Measurements from ENCODE around the gene TESPA1.
A peak's percentile ranks its signal among the peaks of the same experiment; 100 is the strongest.
"Not testable (repeated sequence)": the region's sequence is repeated elsewhere in the genome, so short reads cannot be mapped to it uniquely, and the experiment has no call there.

The TESPA1 gene

GRCh38 chr12:54954801-54955200, 29.8 kb downstream of the TESPA1 start:
- in situ Hi-C loops (cut with HindIII; ENCODE audit: low pct_unique_long_range_greater_than_20kb, low sequenced_read_pairs) = no loop called here
- TF ChIP-seq JUND (IDR thresholded peaks at IDR 0.05; ENCODE audit: low read depth) = no peak
- no peak for DNase-seq (ENCODE audit: low read depth in 1 of 2, low spot score in 1 of 2)

DNA sequence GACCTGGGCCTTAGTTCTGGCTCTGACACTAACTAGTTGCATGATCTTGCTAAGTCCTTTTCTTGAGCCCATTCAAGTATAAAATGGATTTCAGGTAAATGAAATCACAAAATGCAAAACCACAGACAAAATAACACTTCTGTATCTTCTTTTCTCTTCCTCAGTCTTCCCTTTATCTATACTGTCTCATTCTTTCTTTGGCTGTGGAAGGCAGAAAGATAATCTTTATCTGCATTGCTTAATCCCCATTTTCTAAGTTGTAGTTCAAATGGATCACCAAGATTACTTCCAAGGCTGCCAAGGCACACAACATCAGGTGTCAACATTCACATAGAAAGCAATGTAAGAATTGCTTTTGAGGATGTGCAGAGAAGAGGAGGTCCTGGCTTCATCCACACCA, 30.3 kb downstream of the TESPA1 start:
- no peak for DNase-seq (ENCODE audit: low read depth in 1 of 2, low spot score in 1 of 2)
- in situ Hi-C loops (cut with HindIII; ENCODE audit: low pct_unique_long_range_greater_than_20kb, low sequenced_read_pairs) = no loop called here
- no peak for TF ChIP-seq JUND (IDR thresholded peaks at IDR 0.05; ENCODE audit: low read depth)

- DNase-seq (ENCODE audit: low read depth in 1 of 2, low spot score in 1 of 2) = no peak
- in situ Hi-C loops (cut with HindIII; ENCODE audit: low pct_unique_long_range_greater_than_20kb, low sequenced_read_pairs) = no loop called here
- TF ChIP-seq JUND (IDR thresholded peaks at IDR 0.05; ENCODE audit: low read depth) = no peak
Observed at GRCh38 chr12:54950071-54950727, 34.4 kb downstream of the TESPA1 start.

- DNase-seq (ENCODE audit: low read depth in 1 of 2, low spot score in 1 of 2) = no peak
- TF ChIP-seq JUND (IDR thresholded peaks at IDR 0.05; ENCODE audit: low read depth) = no peak
- in situ Hi-C loops (cut with HindIII; ENCODE audit: low pct_unique_long_range_greater_than_20kb, low sequenced_read_pairs) = no loop called here
Observed at GRCh38 chr12:54949073-54949711, 35.4 kb downstream of the TESPA1 start.

GRCh38 chr12:54948171-54948570, 36.4 kb downstream of the TESPA1 start:
- TF ChIP-seq JUND (IDR thresholded peaks at IDR 0.05; ENCODE audit: low read depth) = no peak
- DNase-seq (ENCODE audit: low read depth in 1 of 2, low spot score in 1 of 2) = no peak
- in situ Hi-C loops (cut with HindIII; ENCODE audit: low pct_unique_long_range_greater_than_20kb, low sequenced_read_pairs) = no loop called here

DNA sequence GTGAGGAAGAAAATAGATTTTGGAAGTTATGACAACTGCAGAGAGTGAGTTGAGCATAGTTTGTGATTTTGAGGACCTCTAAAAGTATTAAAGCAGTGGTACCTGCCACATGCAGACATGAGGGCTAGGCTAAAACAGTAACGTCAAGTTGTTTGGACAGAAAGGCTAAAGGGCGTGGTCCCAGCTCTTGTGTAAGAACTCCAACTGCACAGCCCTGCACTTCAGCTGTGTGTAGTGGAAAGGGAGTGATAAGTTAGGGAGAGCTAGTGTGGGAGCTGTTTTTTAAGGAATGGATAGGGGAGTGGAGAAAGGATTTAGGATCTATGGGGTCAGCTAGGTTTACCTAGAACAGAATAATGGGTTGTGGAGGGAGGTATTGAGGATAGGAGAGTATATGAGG, 39.5 kb downstream of the TESPA1 start:
- in situ Hi-C loops (cut with HindIII; ENCODE audit: low pct_unique_long_range_greater_than_20kb, low sequenced_read_pairs) = no loop called here
- DNase-seq (ENCODE audit: low read depth in 1 of 2, low spot score in 1 of 2) = no peak
- TF ChIP-seq JUND (IDR thresholded peaks at IDR 0.05; ENCODE audit: low read depth) = no peak

- DNase-seq (ENCODE audit: low read depth in 1 of 2, low spot score in 1 of 2); in situ Hi-C loops (cut with HindIII; ENCODE audit: low pct_unique_long_range_greater_than_20kb, low sequenced_read_pairs): not testable (repeated sequence)
Observed at GRCh38 chr12:54943292-54943691, 41.3 kb downstream of the TESPA1 start.

DNA sequence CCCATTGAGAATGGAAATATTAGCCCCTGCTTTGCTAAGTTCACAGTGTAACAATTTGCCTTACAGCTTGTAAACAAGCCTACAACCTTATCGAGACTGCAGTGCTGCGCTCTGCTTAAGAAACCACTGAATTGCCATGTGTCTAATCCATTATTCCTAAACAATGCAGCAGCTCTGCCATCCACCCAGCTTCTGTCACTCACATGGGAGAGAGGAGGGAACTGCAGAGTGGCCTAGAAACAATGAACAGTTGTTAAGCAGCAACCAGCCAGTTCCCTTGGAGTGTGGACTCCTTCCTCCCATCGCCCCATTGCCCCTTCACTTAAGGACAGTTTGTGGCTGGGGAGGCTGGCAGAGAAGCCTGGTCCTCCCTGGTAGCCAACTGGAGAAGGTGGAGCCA, 42.9 kb downstream of the TESPA1 start:
- DNase-seq (ENCODE audit: low read depth in 1 of 2, low spot score in 1 of 2) = no peak
- TF ChIP-seq JUND (IDR thresholded peaks at IDR 0.05; ENCODE audit: low read depth) = no peak
- in situ Hi-C loops (cut with HindIII; ENCODE audit: low pct_unique_long_range_greater_than_20kb, low sequenced_read_pairs) = no loop called here

- DNase-seq (ENCODE audit: low read depth in 1 of 2, low spot score in 1 of 2) = no peak
- no peak for TF ChIP-seq JUND (IDR thresholded peaks at IDR 0.05; ENCODE audit: low read depth)
- in situ Hi-C loops (cut with HindIII; ENCODE audit: low pct_unique_long_range_greater_than_20kb, low sequenced_read_pairs) = no loop called here
Observed at GRCh38 chr12:54940727-54941315, 43.7 kb downstream of the TESPA1 start.

DNA sequence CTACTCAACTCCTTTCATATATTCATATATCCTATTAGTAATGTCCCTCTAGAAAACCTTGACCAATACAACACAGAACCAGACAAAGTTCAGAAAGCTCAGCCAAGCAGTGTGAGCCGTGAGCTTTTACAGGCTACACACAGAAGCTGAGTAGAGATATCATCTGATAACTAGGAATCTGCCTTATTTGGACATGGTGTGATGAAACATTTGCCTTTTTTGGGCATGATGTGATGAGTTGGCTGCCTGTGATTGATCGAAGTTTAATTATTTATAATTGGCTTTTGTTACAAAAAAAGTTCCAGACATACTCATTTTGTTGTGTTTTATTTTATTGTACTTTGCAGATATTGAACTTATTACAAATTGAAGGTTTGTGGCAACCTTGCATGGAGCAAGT, 46.6 kb downstream of the TESPA1 start:
- no peak for TF ChIP-seq JUND (IDR thresholded peaks at IDR 0.05; ENCODE audit: low read depth)
- in situ Hi-C loops (cut with HindIII; ENCODE audit: low pct_unique_long_range_greater_than_20kb, low sequenced_read_pairs) = no loop called here
- no peak for DNase-seq (ENCODE audit: low read depth in 1 of 2, low spot score in 1 of 2)

- no peak for TF ChIP-seq JUND (IDR thresholded peaks at IDR 0.05; ENCODE audit: low read depth)
- DNase-seq (ENCODE audit: low read depth in 1 of 2, low spot score in 1 of 2) = no peak
- in situ Hi-C loops (cut with HindIII; ENCODE audit: low pct_unique_long_range_greater_than_20kb, low sequenced_read_pairs) = no loop called here
Observed at GRCh38 chr12:54937376-54937775, 47.2 kb downstream of the TESPA1 start.

- in situ Hi-C loops (cut with HindIII; ENCODE audit: low pct_unique_long_range_greater_than_20kb, low sequenced_read_pairs) = no loop called here
- DNase-seq (ENCODE audit: low read depth in 1 of 2, low spot score in 1 of 2) = no peak
- no peak for TF ChIP-seq JUND (IDR thresholded peaks at IDR 0.05; ENCODE audit: low read depth)
Observed at GRCh38 chr12:54936736-54937135, 47.8 kb downstream of the TESPA1 start.

DNA sequence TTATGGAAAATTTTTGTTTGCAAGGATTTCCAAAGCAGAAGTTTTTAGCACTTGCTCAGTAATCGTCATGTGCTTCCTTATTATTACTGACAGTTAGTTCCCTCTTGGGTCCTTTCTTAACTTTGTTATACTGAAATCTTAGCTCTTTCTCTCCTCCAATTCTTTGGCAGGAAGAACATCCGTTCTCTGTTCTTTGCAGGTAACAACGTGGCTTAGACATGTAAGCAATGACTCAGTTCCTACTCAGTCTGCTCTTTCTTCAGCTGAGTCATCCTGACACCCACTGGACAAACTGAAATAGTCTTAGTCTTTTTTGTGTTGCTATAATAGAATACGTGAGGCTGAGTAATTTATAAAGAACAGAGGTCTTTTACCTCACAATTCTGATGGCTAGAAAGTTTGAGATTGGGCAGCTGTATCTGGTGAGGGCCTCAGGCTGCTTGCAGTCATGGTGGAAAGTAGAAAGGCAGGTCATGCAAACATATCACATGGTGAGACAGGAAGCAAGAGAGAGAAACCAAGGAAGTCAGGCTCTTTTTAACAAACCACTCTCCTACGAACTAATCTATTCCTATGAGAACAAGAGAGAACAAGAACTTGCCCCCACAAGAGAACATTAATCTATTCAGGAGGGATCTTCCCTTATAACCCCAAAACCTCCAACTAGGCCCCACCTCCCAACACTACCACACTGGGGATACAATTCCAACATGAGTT, 49.2 kb downstream of the TESPA1 start:
- TF ChIP-seq JUND (IDR thresholded peaks at IDR 0.05; ENCODE audit: low read depth) = no peak
- DNase-seq (ENCODE audit: low read depth in 1 of 2, low spot score in 1 of 2) = peak; percentile 60 to 75
- in situ Hi-C loops (cut with HindIII; ENCODE audit: low pct_unique_long_range_greater_than_20kb, low sequenced_read_pairs) = no loop called here
